ENCODE measurements around the gene GJB2.

GJB2 gene

GRCh38 chr13:20221772-20222171, 29.0 kb upstream of the GJB2 start:
- Histone ChIP-seq H3K4me3 (ENCODE audit: low read depth in 1 of 2, low read length in 2 of 2) (no peak overlapping the region), H3K36me3 (ENCODE audit: control insufficient read depth in 1 of 2, insufficient read depth in 2 of 2, low read length in 2 of 2) (no peaks in the 10 kb centered on the region), H3K9me3 (ENCODE audit: control insufficient read depth in 1 of 2, low read length in 2 of 2) (no peaks in the 10 kb centered on the region), H3K27me3 (ENCODE audit: control insufficient read depth in 1 of 2, insufficient read depth in 2 of 2, low read length in 2 of 2) (peaks cover 0 to 4% of the 10 kb centered on the region in 2 donors), H3K4me1 (ENCODE audit: control insufficient read depth in 1 of 2, insufficient read depth in 2 of 2, low read length in 2 of 2) (no peaks in the 10 kb centered on the region), H3K9ac (ENCODE audit: low read depth in 1 of 2, low read length in 2 of 2) (no peak overlapping the region), H3K27ac (ENCODE audit: low read depth, low read length) (no peak overlapping the region)

GRCh38 chr13:20219577-20219976, 26.8 kb upstream of the GJB2 start:
- H3K9me3 ChIP-seq (ENCODE audit: control insufficient read depth in 1 of 2, low read length in 2 of 2): no peaks in the 10 kb centered on the region
- H3K36me3 ChIP-seq (ENCODE audit: control insufficient read depth in 1 of 2, insufficient read depth in 2 of 2, low read length in 2 of 2): no peaks in the 10 kb centered on the region
- H3K27ac ChIP-seq (ENCODE audit: low read depth, low read length): no peak overlapping the region
- H3K9ac ChIP-seq (ENCODE audit: low read depth in 1 of 2, low read length in 2 of 2): no peak overlapping the region
- H3K4me1 ChIP-seq (ENCODE audit: control insufficient read depth in 1 of 2, insufficient read depth in 2 of 2, low read length in 2 of 2): no peaks in the 10 kb centered on the region
- peaks cover 0 to 4% of the 10 kb centered on the region in 2 donors for H3K27me3 ChIP-seq (ENCODE audit: control insufficient read depth in 1 of 2, insufficient read depth in 2 of 2, low read length in 2 of 2)
- peak overlapping the region in 1 of 2 donors; percentile 12 for H3K4me3 ChIP-seq (ENCODE audit: low read depth in 1 of 2, low read length in 2 of 2)

DNA sequence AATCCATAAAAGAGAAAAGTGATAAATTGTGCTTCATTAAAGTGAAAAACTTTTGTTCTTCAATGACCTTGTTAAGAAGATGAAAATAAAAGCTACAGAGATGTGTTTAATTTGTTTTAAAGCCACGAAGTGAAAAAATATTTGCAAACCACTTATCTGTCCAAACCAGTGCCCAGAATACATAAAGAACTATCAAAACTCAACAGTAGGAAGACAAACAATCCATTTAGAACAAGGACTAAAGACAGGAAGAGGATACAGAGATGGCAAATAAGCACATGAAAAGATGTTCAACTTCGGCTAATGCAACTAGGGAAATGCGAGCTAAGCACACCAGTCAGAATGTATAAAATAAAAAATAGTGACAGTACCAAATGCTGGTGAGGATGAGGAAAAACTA, 24.4 kb upstream of the GJB2 start:
- Histone ChIP-seq H3K36me3 (ENCODE audit: control insufficient read depth in 1 of 2, insufficient read depth in 2 of 2, low read length in 2 of 2) (no peaks in the 10 kb centered on the region), H3K27ac (ENCODE audit: low read depth, low read length) (no peak overlapping the region), H3K4me3 (ENCODE audit: low read depth in 1 of 2, low read length in 2 of 2) (no peak overlapping the region), H3K9me3 (ENCODE audit: control insufficient read depth in 1 of 2, low read length in 2 of 2) (no peaks in the 10 kb centered on the region), H3K4me1 (ENCODE audit: control insufficient read depth in 1 of 2, insufficient read depth in 2 of 2, low read length in 2 of 2) (no peaks in the 10 kb centered on the region), H3K9ac (ENCODE audit: low read depth in 1 of 2, low read length in 2 of 2) (no peak overlapping the region), H3K27me3 (ENCODE audit: control insufficient read depth in 1 of 2, insufficient read depth in 2 of 2, low read length in 2 of 2) (no peaks in the 10 kb centered on the region)

- Histone ChIP-seq H3K9ac (ENCODE audit: low read depth in 1 of 2, low read length in 2 of 2) (no peak overlapping the region), H3K4me3 (ENCODE audit: low read depth in 1 of 2, low read length in 2 of 2) (no peak overlapping the region), H3K36me3 (ENCODE audit: control insufficient read depth in 1 of 2, insufficient read depth in 2 of 2, low read length in 2 of 2) (no peaks in the 10 kb centered on the region), H3K4me1 (ENCODE audit: control insufficient read depth in 1 of 2, insufficient read depth in 2 of 2, low read length in 2 of 2) (no peaks in the 10 kb centered on the region), H3K27me3 (ENCODE audit: control insufficient read depth in 1 of 2, insufficient read depth in 2 of 2, low read length in 2 of 2) (peaks cover 0 to 4% of the 10 kb centered on the region in 2 donors), H3K27ac (ENCODE audit: low read depth, low read length) (no peak overlapping the region), H3K9me3 (ENCODE audit: control insufficient read depth in 1 of 2, low read length in 2 of 2) (no peaks in the 10 kb centered on the region)
These were observed 17.2 kb upstream of the GJB2 start for GRCh38 chr13:20209948-20210347.

- Histone ChIP-seq H3K27me3 (ENCODE audit: control insufficient read depth in 1 of 2, insufficient read depth in 2 of 2, low read length in 2 of 2) (peaks cover 0 to 4% of the 10 kb centered on the region in 2 donors), H3K4me3 (ENCODE audit: low read depth in 1 of 2, low read length in 2 of 2) (no peak overlapping the region), H3K27ac (ENCODE audit: low read depth, low read length) (no peak overlapping the region), H3K4me1 (ENCODE audit: control insufficient read depth in 1 of 2, insufficient read depth in 2 of 2, low read length in 2 of 2) (no peaks in the 10 kb centered on the region), H3K9me3 (ENCODE audit: control insufficient read depth in 1 of 2, low read length in 2 of 2) (no peaks in the 10 kb centered on the region), H3K9ac (ENCODE audit: low read depth in 1 of 2, low read length in 2 of 2) (no peak overlapping the region), H3K36me3 (ENCODE audit: control insufficient read depth in 1 of 2, insufficient read depth in 2 of 2, low read length in 2 of 2) (no peaks in the 10 kb centered on the region)
These were observed 14.0 kb upstream of the GJB2 start for GRCh38 chr13:20206698-20207235.

DNA sequence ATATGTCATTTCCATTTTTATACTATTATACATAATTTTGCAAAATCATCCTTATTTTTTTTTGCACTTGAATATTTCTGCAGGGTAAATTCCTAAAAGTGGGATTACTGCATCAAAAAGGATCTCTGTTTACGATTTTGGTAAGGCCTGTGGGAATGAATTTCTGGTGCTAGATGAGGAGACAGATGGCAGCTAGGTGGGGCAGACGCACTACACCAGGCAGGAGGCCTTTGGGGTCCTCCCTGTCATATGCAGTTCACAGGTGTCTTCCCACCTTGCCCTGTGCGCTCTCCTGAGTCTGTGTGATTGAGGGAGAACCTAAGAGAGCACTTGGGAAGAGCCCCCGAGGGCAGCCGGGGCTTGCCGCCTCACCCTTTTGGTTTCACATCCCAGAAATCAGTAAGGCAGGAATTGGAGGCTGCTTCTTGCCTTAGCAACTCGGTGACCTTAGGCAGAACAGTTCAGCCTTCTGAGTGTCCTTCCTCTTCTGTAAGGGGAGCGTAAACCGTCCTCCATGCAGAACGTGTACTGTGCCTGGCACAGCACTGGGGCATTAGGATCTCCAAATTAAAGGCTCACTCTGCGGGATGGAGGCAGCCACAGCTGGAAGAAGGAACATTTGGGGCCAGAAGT, 13.4 kb upstream of the GJB2 start:
- H3K9me3 ChIP-seq (ENCODE audit: control insufficient read depth in 1 of 2, low read length in 2 of 2): no peaks in the 10 kb centered on the region
- no peaks in the 10 kb centered on the region for H3K4me1 ChIP-seq (ENCODE audit: control insufficient read depth in 1 of 2, insufficient read depth in 2 of 2, low read length in 2 of 2)
- H3K4me3 ChIP-seq (ENCODE audit: low read depth in 1 of 2, low read length in 2 of 2): no peak overlapping the region
- peaks cover 0 to 4% of the 10 kb centered on the region in 2 donors for H3K27me3 ChIP-seq (ENCODE audit: control insufficient read depth in 1 of 2, insufficient read depth in 2 of 2, low read length in 2 of 2)
- no peaks in the 10 kb centered on the region for H3K36me3 ChIP-seq (ENCODE audit: control insufficient read depth in 1 of 2, insufficient read depth in 2 of 2, low read length in 2 of 2)
- no peak overlapping the region for H3K9ac ChIP-seq (ENCODE audit: low read depth in 1 of 2, low read length in 2 of 2)
- H3K27ac ChIP-seq (ENCODE audit: low read depth, low read length): no peak overlapping the region

DNA sequence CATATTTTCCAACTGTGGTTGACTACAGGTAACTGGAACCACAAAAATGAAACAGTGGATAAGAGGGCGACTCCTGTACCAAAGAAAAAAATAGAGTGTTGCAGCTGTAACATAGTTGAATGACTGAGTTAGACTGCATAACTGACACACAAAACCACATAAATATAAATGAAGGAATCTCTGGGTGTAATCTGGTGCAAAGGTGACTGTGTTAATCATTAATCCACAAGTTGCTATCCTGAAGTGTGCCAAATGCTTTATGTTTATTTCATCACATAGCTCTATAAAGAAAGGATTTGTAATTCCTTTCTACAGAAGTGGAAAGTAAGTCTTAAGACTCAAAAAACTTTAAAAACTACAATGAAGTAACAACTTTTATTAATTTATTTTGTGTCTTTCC, 6.0 kb upstream of the GJB2 start:
- no peaks in the 10 kb centered on the region for H3K36me3 ChIP-seq (ENCODE audit: control insufficient read depth in 1 of 2, insufficient read depth in 2 of 2, low read length in 2 of 2)

GRCh38 chr13:20197361-20197834, 4.7 kb upstream of the GJB2 start:
- Histone ChIP-seq H3K27ac (ENCODE audit: low read depth, low read length) (no peak overlapping the region), H3K4me1 (ENCODE audit: control insufficient read depth in 1 of 2, insufficient read depth in 2 of 2, low read length in 2 of 2) (peaks cover 21 to 25% of the 10 kb centered on the region in 2 donors), H3K27me3 (ENCODE audit: control insufficient read depth in 1 of 2, insufficient read depth in 2 of 2, low read length in 2 of 2) (peaks cover 30 to 33% of the 10 kb centered on the region in 2 donors), H3K36me3 (ENCODE audit: control insufficient read depth in 1 of 2, insufficient read depth in 2 of 2, low read length in 2 of 2) (no peaks in the 10 kb centered on the region), H3K4me3 (ENCODE audit: low read depth in 1 of 2, low read length in 2 of 2) (no peak overlapping the region), H3K9me3 (ENCODE audit: control insufficient read depth in 1 of 2, low read length in 2 of 2) (no peaks in the 10 kb centered on the region), H3K9ac (ENCODE audit: low read depth in 1 of 2, low read length in 2 of 2) (no peak overlapping the region)

More for the DNA sequence above, 6.0 kb upstream of the GJB2 start:
- peaks cover 15 to 20% of the 10 kb centered on the region in 2 donors for H3K4me1 ChIP-seq (ENCODE audit: control insufficient read depth in 1 of 2, insufficient read depth in 2 of 2, low read length in 2 of 2)
- no peaks in the 10 kb centered on the region for H3K9me3 ChIP-seq (ENCODE audit: control insufficient read depth in 1 of 2, low read length in 2 of 2)
- no peak overlapping the region for H3K4me3 ChIP-seq (ENCODE audit: low read depth in 1 of 2, low read length in 2 of 2)
- peaks cover 23 to 28% of the 10 kb centered on the region in 2 donors for H3K27me3 ChIP-seq (ENCODE audit: control insufficient read depth in 1 of 2, insufficient read depth in 2 of 2, low read length in 2 of 2)
- no peak overlapping the region for H3K27ac ChIP-seq (ENCODE audit: low read depth, low read length)
- H3K9ac ChIP-seq (ENCODE audit: low read depth in 1 of 2, low read length in 2 of 2): no peak overlapping the region

DNA sequence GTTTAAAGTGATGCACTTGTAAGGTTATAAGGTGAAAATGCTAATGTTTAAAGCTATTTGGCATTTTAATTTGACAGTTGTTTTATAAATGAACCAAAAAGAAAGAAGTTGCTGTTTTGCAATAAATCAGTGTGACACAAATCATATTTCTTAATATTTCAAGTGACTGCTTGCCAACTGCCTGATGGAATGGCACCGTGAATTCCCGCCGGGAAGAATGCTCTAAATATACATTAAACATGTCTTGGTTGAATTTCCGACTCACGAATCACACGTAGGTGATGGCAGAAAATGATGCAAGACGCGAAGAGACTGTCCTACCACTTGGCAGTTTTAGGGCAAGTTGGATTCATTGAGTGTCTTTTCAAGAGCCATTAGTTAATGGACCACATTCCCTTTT, 3.1 kb upstream of the GJB2 start:
- no peaks in the 10 kb centered on the region for H3K9me3 ChIP-seq (ENCODE audit: control insufficient read depth in 1 of 2, low read length in 2 of 2)
- H3K27ac ChIP-seq (ENCODE audit: low read depth, low read length): no peak overlapping the region

DNA sequence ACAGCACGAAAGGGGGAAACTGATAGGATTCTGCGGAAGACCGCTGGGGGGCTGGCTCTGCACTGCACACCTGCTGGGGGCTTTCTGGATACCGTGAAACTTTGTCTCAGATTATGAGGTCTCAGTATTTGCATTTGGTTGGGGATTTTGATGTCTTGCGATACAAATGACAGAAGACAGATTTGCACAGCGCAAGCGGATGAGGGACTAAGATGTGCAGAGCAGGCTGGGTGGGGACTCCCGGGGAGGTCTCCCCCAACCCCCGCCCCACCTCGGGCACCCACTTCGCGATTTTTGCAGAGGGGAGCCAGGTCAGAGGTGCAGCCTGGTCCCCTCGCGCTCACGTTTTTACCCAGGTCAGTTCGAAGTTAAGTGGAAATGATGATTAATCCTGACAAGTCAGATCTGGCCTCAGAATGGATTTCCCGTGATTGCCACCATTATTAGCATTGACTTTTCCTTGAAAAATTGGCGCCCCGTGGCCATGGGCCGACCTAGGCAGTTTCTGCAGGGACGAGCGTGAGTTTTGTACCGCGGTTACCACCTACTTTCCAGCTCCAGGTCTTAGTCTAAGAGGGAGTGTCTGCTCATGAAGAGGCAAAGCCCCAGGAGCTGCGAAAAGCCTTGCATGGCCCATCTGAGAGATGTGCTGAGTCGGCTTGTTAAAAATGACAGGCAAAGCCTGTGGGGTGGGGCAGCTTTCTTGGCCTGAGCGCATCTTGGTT, 1.3 kb upstream of the GJB2 start:
- no peak overlapping the region for H3K9ac ChIP-seq (ENCODE audit: low read depth in 1 of 2, low read length in 2 of 2)
- no peak overlapping the region for H3K27ac ChIP-seq (ENCODE audit: low read depth, low read length)

More for the DNA sequence above, 3.1 kb upstream of the GJB2 start:
- H3K9ac ChIP-seq (ENCODE audit: low read depth in 1 of 2, low read length in 2 of 2): no peak overlapping the region
- H3K4me3 ChIP-seq (ENCODE audit: low read depth in 1 of 2, low read length in 2 of 2): no peak overlapping the region
- peaks cover 31 to 32% of the 10 kb centered on the region in 2 donors for H3K4me1 ChIP-seq (ENCODE audit: control insufficient read depth in 1 of 2, insufficient read depth in 2 of 2, low read length in 2 of 2)
- no peaks in the 10 kb centered on the region for H3K36me3 ChIP-seq (ENCODE audit: control insufficient read depth in 1 of 2, insufficient read depth in 2 of 2, low read length in 2 of 2)
- peaks cover 34 to 37% of the 10 kb centered on the region in 2 donors for H3K27me3 ChIP-seq (ENCODE audit: control insufficient read depth in 1 of 2, insufficient read depth in 2 of 2, low read length in 2 of 2)

More for the DNA sequence above, 1.3 kb upstream of the GJB2 start:
- H3K9me3 ChIP-seq (ENCODE audit: control insufficient read depth in 1 of 2, low read length in 2 of 2): no peaks in the 10 kb centered on the region
- H3K4me3 ChIP-seq (ENCODE audit: low read depth in 1 of 2, low read length in 2 of 2): peak overlapping the region in 1 of 2 donors; percentile 23
- H3K4me1 ChIP-seq (ENCODE audit: control insufficient read depth in 1 of 2, insufficient read depth in 2 of 2, low read length in 2 of 2): peaks cover 31 to 36% of the 10 kb centered on the region in 2 donors
- peaks cover 34 to 37% of the 10 kb centered on the region in 2 donors for H3K27me3 ChIP-seq (ENCODE audit: control insufficient read depth in 1 of 2, insufficient read depth in 2 of 2, low read length in 2 of 2)
- H3K36me3 ChIP-seq (ENCODE audit: control insufficient read depth in 1 of 2, insufficient read depth in 2 of 2, low read length in 2 of 2): peaks cover 0 to 3% of the 10 kb centered on the region in 2 donors

All from duodenal mucosa (tissue), 2 donors.